GM20000 (cell line): ENCODE measurements around the gene ANKRD40.
A peak's percentile ranks its signal among the peaks of the same experiment; 100 is the strongest.

Experiments
- DNase-seq: peaks from one replicate; pipeline ENCODE4 v3.0.0; 2012; ENCODE audit warnings: low spot score
- TF ChIP-seq, protein P1 (sequence below): IDR thresholded peaks from 2 replicates; pipeline ENCODE4 v1.5.1; 2012; ENCODE audit warnings: mild to moderate bottlenecking, control low read depth; ENCODE audit errors: extremely low read depth, missing control alignments

The ANKRD40 gene, protein sequence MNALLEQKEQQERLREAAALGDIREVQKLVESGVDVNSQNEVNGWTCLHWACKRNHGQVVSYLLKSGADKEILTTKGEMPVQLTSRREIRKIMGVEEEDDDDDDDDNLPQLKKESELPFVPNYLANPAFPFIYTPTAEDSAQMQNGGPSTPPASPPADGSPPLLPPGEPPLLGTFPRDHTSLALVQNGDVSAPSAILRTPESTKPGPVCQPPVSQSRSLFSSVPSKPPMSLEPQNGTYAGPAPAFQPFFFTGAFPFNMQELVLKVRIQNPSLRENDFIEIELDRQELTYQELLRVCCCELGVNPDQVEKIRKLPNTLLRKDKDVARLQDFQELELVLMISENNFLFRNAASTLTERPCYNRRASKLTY

DNA sequence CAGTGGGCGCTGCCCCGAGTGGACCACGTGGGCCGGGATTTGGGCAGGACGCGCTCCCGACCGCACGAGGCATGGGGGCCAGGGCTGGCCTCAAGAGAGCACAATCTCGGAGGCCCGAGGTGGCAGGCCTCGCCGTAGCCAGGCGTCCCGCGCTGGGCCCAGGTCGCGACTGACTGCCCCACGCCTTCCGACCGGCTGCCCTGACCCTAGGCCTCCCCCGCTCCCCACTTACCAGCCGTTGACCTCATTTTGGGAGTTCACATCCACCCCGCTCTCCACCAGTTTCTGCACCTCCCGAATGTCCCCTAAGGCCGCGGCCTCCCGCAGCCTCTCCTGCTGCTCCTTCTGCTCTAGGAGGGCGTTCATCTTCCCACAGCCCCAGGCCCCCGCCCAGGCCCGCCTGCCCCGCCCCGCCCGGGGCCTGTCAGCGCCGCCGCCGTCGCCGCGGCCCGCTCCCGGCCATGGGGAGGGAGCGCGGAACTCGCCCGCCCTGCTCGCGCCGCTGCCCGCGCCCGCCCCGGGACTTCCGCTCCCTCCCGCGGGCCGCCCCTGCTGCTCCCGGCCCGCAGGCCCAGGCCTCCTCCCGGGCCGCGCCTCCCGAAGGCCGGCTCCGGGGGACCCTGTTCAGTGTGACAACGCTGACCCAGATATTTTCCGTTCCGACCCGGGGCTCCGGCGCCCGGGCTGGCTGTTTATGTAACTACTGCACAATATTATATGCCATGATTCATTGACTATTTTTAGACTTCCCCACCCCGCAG lies at the start of gene ANKRD40:
TSS of gene ANKRD40 (minus strand) at position 626 of the 761 bp plus-strand sequence. CDS start at position 366, 260 bp downstream.
- peak; percentile 92 for DNase-seq
- TF ChIP-seq, protein P1, sequence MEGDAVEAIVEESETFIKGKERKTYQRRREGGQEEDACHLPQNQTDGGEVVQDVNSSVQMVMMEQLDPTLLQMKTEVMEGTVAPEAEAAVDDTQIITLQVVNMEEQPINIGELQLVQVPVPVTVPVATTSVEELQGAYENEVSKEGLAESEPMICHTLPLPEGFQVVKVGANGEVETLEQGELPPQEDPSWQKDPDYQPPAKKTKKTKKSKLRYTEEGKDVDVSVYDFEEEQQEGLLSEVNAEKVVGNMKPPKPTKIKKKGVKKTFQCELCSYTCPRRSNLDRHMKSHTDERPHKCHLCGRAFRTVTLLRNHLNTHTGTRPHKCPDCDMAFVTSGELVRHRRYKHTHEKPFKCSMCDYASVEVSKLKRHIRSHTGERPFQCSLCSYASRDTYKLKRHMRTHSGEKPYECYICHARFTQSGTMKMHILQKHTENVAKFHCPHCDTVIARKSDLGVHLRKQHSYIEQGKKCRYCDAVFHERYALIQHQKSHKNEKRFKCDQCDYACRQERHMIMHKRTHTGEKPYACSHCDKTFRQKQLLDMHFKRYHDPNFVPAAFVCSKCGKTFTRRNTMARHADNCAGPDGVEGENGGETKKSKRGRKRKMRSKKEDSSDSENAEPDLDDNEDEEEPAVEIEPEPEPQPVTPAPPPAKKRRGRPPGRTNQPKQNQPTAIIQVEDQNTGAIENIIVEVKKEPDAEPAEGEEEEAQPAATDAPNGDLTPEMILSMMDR: no peak

DNA sequence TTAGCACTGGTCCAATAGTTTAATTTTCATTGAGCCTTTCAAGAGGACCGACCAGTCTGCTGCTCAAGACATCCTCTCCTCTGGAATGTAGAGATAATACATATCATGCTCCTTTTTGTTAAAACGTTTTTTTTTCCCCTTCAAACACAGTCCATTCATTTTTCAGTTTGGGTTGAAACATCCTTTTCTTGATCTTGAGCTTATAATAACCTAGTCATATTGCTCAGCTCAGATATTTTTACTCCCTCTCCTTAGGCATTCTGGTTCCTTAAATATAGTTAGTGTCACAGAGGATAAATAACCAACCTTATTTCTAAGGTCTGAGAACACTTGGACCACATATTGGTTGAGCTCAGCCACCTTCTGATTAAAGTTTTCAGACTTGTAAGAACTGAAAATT lies 46.8 kb upstream of the ANKRD40 start:
- TF ChIP-seq, protein P1: no peak
- DNase-seq: no peak

DNA sequence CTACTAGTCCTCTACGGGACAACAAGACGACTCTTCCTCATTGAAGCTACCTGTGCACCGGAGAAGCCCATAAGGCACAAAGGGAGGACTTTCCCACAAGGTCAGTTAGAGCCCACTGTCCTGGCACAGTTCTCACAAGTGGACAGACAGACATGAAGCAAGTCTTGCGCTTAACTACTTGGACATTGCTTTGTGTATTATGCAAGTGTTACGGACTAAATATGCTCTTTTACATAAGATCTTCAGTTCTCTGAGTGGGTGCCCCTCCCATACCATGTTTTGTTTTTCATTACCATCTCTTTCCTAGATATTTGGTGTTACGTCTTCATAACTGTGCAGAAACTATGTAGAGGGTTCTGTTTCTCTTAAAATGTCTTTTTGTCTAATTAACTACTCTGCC lies 41.5 kb upstream of the ANKRD40 start:
- TF ChIP-seq, protein P1: no peak
- DNase-seq: no peak

DNA sequence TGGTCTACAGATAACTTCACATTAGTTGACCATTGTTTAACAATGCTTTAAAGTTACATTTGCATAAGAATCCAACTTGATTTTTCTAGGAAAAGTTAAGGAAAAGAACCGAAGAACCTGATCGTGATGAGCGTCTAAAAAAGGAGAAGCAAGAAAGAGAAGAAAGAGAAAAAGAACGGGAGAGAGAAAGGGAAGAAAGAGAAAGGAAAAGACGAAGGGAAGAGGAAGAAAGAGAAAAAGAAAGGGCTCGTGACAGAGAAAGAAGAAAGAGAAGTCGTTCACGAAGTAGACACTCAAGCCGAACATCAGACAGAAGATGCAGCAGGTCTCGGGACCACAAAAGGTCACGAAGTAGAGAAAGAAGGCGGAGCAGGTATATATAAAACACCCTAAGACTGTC lies 37.9 kb upstream of the ANKRD40 start:
- no peak for DNase-seq
- TF ChIP-seq, protein P1: no peak

DNA sequence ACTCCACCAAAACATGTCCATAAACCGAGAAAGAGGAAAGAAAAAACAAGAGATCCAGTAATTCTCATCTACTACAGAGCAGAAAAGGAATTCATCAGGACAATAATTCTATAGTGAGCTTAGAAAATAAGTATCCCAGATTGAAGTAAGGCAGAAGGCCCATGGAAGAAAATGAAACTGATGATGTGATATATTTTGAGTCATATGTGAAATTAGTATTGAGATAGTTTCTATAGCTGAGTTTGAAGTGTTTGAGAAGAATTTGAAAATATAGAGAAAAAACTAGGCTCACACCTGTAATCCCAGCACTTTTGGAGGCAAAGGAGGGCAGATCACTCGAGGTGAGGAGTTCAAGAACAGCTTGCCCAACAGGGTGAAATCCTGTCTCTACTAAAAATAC lies 31.4 kb upstream of the ANKRD40 start:
- TF ChIP-seq, protein P1: no peak

DNA sequence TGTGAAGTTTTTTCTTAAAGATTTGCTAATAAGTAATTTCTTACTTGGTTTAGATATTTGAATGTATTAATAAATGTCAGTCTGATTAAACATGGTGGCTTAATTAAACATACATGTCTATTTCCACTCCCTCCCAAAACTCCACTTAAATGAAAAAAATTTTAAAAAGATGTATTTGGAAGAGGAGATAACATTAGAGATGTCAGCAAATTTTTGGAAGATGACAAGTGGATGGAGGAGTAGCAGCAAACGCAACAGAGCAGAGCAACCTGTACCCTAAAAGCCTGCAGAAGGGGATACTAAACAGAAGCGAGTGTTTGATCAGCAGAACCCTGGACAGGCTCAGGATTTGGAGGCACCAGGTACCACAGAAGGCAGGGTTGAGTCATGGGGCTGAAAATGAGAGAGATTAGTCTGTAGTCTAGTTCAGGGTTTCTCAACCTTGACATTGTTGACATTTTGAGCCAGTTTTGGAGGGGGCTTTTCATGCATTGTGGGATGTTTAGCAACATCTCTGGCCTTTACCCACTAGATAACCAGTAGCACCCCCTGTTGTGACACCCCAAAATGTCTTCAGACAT lies 29.5 kb upstream of the ANKRD40 start:
- no peak for DNase-seq
- TF ChIP-seq, protein P1: no peak

More for the DNA sequence above, 31.4 kb upstream of the ANKRD40 start:
- no peak for DNase-seq

DNA sequence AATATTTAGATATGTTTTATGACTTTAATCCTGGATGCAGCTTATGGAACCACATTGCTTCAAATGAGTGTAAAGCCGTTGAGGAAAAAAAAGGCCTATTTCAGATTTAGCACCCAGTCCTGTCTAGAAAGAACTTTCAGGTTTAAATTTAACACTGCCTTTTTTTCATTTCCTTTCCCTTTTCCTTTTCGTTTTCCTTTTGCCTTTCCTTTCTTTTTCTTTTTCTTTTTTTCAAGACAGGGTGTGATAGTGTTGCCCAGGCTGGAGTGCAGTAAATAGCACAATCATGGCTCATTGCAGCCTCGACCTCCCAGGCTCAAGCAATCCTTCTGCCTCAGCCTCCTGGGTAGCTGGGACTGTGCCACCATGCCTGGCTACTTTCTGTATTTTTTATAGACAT lies 27.6 kb upstream of the ANKRD40 start:
- no peak for DNase-seq
- TF ChIP-seq, protein P1: no peak
